Transverse colon (tissue), 3 donors: ENCODE data around the gene SRXN1.

Experiments used
- POLR2A ChIP-seq: fragments of 450-650 bp; IDR thresholded peaks from one replicate; pipeline ENCODE4 v1.6.1; 2016; ENCODE audit warnings: antibody characterized with exemption, mild to moderate bottlenecking, moderate library complexity
- TF ChIP-seq, protein P1 (sequence below), 5 experiments: fragments of 200-600 bp in 3 of 5; fragments of 450-650 bp in 2 of 5; sonication (generic) in 3 of 5; IDR thresholded peaks; 1 replicate in 2 of 5; 2 replicates in 3 of 5; pipeline ENCODE4 v1.5.1; 2016 to 2017; ENCODE audit warnings: antibody characterized with exemption in 5 of 5, inconsistent platforms in 3 of 5, mild to moderate bottlenecking in 2 of 5, moderate library complexity in 1 of 5

DNA sequence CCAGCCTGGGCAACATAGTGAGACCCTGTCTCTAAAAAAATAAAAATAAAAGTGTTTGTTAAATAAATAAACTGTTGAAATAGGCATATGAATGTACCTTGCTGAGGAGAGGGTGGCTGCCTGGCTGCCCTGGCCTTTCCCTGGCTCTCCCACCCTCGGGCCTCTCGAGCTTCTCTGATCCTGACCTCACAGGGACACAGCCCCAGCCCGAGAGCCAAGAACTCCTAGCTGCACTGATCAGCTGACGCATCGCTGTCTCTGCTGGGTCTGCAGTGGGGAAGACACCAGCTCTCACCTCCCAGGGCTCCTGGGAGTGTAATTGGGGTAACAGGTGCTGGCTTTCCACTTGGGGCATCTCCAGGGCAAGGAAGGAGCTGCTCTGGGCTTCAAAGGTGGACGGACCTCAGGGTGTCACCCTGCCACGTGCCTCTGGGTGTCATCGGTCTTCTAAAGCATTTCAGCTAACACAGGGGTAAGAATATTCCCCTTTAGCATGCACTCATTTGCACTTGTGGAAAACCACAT is 49.8 kb downstream of the SRXN1 start:
- TF ChIP-seq, protein P1, sequence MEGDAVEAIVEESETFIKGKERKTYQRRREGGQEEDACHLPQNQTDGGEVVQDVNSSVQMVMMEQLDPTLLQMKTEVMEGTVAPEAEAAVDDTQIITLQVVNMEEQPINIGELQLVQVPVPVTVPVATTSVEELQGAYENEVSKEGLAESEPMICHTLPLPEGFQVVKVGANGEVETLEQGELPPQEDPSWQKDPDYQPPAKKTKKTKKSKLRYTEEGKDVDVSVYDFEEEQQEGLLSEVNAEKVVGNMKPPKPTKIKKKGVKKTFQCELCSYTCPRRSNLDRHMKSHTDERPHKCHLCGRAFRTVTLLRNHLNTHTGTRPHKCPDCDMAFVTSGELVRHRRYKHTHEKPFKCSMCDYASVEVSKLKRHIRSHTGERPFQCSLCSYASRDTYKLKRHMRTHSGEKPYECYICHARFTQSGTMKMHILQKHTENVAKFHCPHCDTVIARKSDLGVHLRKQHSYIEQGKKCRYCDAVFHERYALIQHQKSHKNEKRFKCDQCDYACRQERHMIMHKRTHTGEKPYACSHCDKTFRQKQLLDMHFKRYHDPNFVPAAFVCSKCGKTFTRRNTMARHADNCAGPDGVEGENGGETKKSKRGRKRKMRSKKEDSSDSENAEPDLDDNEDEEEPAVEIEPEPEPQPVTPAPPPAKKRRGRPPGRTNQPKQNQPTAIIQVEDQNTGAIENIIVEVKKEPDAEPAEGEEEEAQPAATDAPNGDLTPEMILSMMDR (IDR thresholded peaks at IDR 0.05): no peak
- no peak for TF ChIP-seq POLR2A
